ENCODE results near the gene PRRG2.

The PRRG2 gene

GRCh38 chr19:49559443-49559842, 21.7 kb upstream of the PRRG2 start:
- ChIA-PET POLR2A (interaction anchor here (0.6 to 1.4 kb wide), 4 partner anchors 31 to 117 kb away, joined by 3 to 5 read pairs (median 4); partner anchors contain the start of gene RPS11), CTCF (interaction anchor here (0.8 to 10.6 kb wide), 9 partner anchors 11 to 125 kb away, joined by 3 to 99 read pairs (median 5); no protein-coding TSS in a partner anchor)
- TF ChIP-seq ZNF830 (tag by site-specific recombination; IDR thresholded peaks at IDR 0.05; ENCODE audit: low read depth): no peak
- peak; percentile 90 for TF ChIP-seq ZNF664 (tag by site-specific recombination; IDR thresholded peaks at IDR 0.05)
- no peak overlapping the region for H3K27ac ChIP-seq (ENCODE audit: extremely low read depth, low read depth, low read length)
- H3K4me3 ChIP-seq (ENCODE audit: low read depth, low read length): no peak overlapping the region
- no peaks in the 10 kb centered on the region; the same call in 1 of the 2 replicates for H3K4me1 ChIP-seq (ENCODE audit: control insufficient read depth, insufficient read depth, low read length)
- no peaks in the 10 kb centered on the region for H3K9me3 ChIP-seq (ENCODE audit: control insufficient read depth, insufficient read depth, low read depth, low read length)
- H3K36me3 ChIP-seq (ENCODE audit: control insufficient read depth in 2 of 2, insufficient read depth in 1 of 2, low read length in 2 of 2): peaks cover 37 to 61% of the 10 kb centered on the region in 2 experiments

- Histone ChIP-seq H3K36me3 (ENCODE audit: control insufficient read depth in 2 of 2, insufficient read depth in 1 of 2, low read length in 2 of 2) (peaks cover 37 to 56% of the 10 kb centered on the region in 2 experiments), H3K27ac (ENCODE audit: extremely low read depth, low read depth, low read length) (no peak overlapping the region), H3K4me1 (ENCODE audit: control insufficient read depth, insufficient read depth, low read length) (no peaks in the 10 kb centered on the region; the same call in 1 of the 2 replicates), H3K4me3 (ENCODE audit: low read depth, low read length) (no peak overlapping the region), H3K9me3 (ENCODE audit: control insufficient read depth, insufficient read depth, low read depth, low read length) (no peaks in the 10 kb centered on the region)
- CTCF ChIA-PET: interaction anchor here (0.6 to 10.6 kb wide), 6 partner anchors 11 to 132 kb away, joined by 3 to 99 read pairs (median 8); no protein-coding TSS in a partner anchor
- TF ChIP-seq ZNF792 (tag by site-specific recombination; IDR thresholded peaks at IDR 0.05) (no peak), ZNF610 (tag by site-specific recombination; IDR thresholded peaks at IDR 0.05; ENCODE audit: borderline replicate concordance) (no peak), ZNF639 (tag by site-specific recombination; IDR thresholded peaks at IDR 0.05) (no peak), KLF9 (tag by site-specific recombination; IDR thresholded peaks at IDR 0.05; ENCODE audit: low read depth) (no peak), ZXDB (tag by site-specific recombination; IDR thresholded peaks at IDR 0.05) (no peak), ZNF404 (tag by site-specific recombination; IDR thresholded peaks at IDR 0.05) (no peak), ZNF121 (tag by site-specific recombination; IDR thresholded peaks at IDR 0.05) (no peak)
- POLR2A ChIA-PET: interaction anchor here (1.4 kb wide), 1 partner anchor 117 kb away, joined by 3 read pairs; no protein-coding TSS in a partner anchor
These were observed 21.2 kb upstream of the PRRG2 start for GRCh38 chr19:49559928-49560327.

GRCh38 chr19:49560358-49560900, 20.7 kb upstream of the PRRG2 start:
- CTCF ChIA-PET: interaction anchor here (0.6 to 10.6 kb wide), 6 partner anchors 11 to 133 kb away, joined by 3 to 99 read pairs (median 6); no protein-coding TSS in a partner anchor
- POLR2A ChIA-PET: interaction anchor here (1.1 kb wide), 1 partner anchor 20 kb away, joined by 4 read pairs; the partner anchor contains the start of gene NOSIP

More at GRCh38 chr19:49560358-49560900, 20.7 kb upstream of the PRRG2 start:
- Histone ChIP-seq H3K4me3 (ENCODE audit: low read depth, low read length) (no peak overlapping the region), H3K27ac (ENCODE audit: extremely low read depth, low read depth, low read length) (no peak overlapping the region), H3K36me3 (ENCODE audit: control insufficient read depth in 2 of 2, insufficient read depth in 1 of 2, low read length in 2 of 2) (peaks cover 33 to 51% of the 10 kb centered on the region in 2 experiments), H3K9me3 (ENCODE audit: control insufficient read depth, insufficient read depth, low read depth, low read length) (no peaks in the 10 kb centered on the region), H3K4me1 (ENCODE audit: control insufficient read depth, insufficient read depth, low read length) (no peaks in the 10 kb centered on the region; the same call in 1 of the 2 replicates)
- TF ChIP-seq GLI4 (tag by site-specific recombination; IDR thresholded peaks at IDR 0.05) (no peak), PBX3 (CRISPR knock-in tag; IDR thresholded peaks at IDR 0.05) (no peak), PRDM4 (tag by site-specific recombination; IDR thresholded peaks at IDR 0.05) (no peak), GLIS2 (tag by site-specific recombination; IDR thresholded peaks at IDR 0.05) (no peak), ZFHX2 (tag by site-specific recombination; conservative IDR thresholded peaks at IDR 0.05) (peak; percentile 42; the same call in 1 of the 2 replicates), EGR2 (tag by site-specific recombination; IDR thresholded peaks at IDR 0.05; ENCODE audit: low read depth) (0 out of 2 replicates have a peak, but pooled peaks have one; percentile 11), ZIC2 (tag by site-specific recombination; IDR thresholded peaks at IDR 0.05) (no peak)

Data from HEK293 (cell line).